GM18870 (cell line): ENCODE results near the gene HERC4.
"Not testable (repeated sequence)": the region's sequence is repeated elsewhere in the genome, so short reads cannot be mapped to it uniquely, and the experiment has no call there.

Experiments used
- ATAC-seq: cut with Tn5 transposase; IDR thresholded peaks from one replicate; pipeline ENCODE4 v1.9.1; 2021; ENCODE audit warnings: moderate library complexity; ENCODE audit not compliant: unreplicated experiment

Gene HERC4

DNA sequence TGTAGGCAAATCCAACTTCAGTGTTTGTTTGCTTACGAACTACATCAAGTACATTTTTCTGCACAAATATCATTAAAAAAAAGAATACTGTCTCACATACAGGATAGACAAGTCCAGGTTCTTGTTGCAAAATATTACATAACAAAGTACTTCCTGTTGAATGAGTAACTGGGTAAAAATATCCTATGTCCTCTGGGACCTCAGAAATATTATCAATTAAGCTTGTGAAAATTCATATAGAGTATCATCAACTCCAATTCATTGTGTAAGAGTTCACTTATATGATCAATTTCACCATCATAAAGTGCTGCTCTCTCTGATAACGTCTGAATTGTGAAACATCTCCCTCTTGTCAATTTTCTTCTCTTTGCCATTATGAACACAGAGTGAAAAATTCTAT, 22.6 kb downstream of the HERC4 start:
- ATAC-seq = no peak

DNA sequence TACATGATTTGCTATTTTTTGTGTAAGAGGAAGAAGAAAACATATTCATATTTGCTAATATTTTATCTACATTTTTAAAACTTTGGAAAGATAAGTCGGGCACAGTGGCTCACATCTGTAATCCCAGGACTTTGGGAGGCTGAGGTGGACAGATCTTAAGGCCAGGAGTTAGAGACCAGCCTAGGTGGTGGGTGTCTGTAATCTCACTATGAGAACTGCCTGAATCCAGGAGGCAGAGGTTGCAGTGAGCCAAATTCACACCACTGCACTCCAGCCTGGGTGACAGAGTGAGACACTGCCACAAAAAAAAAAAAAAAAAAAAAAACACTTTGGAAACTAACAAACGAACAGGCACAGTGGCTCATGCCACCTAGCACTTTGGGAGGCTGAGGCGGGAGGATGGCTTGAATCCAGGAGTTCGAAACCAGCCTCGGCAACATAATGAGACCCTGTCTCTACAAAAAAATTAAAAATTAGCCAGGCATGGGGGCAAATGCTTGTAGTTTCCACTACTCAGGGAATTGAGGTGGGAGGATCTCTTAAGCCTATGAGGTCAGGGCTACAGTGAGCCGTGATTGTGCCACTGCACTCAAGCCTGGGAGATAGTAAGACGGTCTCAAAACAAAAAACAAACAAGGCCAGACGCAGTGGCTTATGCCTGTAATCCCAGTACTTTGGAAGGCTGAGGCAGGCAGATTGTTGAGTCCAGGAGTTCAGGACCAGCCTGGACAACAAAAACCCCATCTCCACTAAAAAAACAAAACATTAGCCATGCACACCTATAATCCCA, 25.6 kb downstream of the HERC4 start:
- ATAC-seq = no peak

DNA sequence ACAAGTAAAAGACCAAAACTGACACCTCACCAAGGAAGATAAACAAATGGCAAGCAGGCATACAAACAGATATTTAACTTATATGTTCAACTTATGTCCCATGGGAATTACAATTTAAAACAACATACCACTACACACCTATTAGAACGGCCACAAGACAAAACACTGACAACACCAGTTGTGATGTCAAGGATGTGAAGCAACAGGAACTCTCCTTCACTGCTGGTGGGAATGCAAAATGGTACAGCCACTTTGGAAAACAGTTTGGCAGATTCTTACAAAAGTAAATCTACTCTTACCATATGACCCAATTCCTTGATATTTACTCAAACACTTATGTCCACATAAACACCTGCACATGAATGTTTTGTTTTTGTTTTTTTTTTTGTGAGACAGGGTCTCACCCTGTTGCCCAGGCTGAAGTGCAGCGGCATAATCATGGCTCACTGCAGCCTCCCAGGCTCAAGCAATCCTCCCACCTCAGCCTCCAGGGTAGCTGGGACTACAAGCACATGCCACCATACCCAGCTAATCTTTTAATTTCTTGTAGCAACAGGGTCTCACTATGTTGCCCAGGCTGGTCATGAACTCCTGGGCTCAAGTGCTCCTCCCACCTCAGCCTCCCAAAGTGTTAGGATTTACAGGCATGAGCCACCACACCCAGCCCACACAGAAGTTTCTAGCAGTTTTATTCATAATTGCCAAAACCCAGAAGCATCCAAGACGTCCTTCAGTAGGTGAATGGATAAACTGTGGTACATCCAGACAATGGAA, 27.3 kb downstream of the HERC4 start:
- no peak for ATAC-seq

DNA sequence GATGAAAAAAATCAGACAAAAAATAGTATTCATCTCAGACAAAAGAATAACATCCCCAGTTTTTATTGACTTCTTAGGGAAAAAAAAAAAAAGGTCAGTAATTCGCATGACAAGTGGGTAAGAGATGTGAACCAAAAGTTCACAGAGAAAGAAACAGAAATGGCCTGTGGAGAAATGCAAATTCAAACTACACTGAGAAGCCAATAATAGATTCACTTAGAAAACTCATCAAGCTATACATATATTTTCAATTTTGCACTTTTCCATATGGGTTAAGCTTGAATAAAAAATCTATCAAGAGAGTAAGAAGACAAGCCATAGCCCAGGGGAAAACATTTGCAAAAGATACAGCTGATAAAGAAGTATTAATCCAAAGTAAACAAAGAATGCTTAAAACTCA, 28.0 kb downstream of the HERC4 start:
- no peak for ATAC-seq

DNA sequence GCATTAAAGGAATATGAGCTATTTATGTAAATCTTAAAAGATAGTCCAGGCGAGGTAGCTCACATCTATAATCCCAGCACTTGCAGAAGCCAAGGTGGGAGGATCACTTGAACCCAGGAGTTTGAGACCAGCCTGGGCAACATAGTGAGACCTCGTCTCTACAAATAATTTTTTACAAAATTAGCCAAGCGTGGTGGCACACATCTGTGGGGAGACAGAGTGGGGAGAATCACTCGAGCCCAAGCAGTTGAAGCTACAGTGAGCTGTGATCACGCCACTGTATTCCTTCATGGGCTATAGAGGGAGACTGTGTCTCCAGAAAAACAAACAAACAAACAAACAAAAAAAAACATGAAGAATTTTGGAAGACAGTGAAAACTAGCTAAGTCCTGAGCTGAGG, 28.4 kb downstream of the HERC4 start:
- ATAC-seq = no peak

DNA sequence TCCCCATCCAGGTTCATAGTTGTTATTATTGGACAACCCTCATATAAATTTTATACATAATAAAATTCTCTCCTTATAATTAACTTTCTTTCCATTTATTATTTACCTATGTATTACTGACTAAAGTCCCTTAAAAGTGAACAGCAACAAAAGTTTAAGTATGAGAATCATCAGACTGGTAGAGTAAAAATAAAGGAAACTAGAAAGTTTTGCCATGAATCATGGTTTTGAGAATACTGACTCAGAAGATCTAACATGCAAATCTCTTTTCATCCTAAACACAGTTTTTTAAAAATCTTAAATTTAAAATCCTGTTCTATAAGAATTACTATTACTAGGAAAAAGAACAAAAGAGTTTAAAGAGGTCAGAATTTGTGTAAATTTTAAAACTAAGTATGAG, 32.1 kb downstream of the HERC4 start:
- no peak for ATAC-seq

DNA sequence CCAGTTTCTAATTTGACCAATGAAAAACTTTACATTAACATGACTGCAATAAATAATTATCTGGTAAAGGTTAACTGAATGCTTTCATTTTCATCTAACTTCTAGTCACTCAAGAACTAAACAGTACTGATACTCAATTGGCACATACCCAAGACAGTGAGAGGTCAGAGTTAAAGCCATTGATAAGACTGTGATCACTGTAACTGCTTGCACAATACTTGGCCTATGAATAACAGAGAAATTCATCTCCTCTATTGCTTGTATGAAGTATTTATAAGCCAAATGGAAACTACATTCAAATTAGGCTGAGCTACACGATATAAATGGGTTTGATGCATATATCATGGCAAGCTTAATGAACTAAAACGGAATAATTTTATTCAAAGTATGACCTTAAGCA, 43.0 kb downstream of the HERC4 start:
- no peak for ATAC-seq

DNA sequence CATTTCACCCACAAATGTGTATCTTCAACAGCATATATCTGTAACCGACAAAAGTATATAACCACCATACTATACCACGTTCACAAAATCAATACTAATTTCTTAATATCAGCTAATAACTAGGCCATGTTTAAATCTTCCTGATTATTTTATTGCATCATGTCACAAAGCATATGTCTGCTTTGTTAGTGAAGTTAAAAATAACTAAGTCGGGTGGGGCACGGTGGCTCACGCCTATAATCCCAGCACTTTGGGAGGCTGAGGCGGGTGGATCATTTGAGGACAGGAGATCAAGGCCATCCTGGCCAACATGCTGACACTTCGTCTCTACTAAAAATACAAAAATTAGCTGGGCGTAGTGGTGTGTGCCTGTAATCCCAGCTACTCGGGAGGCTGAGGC, 47.7 kb downstream of the HERC4 start:
- no peak for ATAC-seq

DNA sequence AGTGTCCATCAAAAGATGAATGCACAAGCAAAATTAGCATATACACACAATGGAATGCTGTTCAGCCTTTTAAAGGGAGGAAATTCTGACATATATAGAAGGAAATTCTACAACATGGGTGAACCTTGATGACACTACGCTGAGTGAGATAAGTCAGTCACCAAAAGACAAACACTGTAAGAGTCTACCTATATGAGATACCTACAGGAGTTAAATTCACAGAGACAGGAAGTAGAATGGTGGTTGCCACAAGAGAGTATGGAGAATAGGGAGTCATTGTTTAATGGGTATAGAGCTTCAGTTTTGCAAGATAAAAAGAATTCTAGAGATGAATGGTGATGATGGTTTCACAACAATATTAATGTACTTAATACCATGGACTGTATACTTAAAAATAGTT, 51.8 kb downstream of the HERC4 start:
- no peak for ATAC-seq

DNA sequence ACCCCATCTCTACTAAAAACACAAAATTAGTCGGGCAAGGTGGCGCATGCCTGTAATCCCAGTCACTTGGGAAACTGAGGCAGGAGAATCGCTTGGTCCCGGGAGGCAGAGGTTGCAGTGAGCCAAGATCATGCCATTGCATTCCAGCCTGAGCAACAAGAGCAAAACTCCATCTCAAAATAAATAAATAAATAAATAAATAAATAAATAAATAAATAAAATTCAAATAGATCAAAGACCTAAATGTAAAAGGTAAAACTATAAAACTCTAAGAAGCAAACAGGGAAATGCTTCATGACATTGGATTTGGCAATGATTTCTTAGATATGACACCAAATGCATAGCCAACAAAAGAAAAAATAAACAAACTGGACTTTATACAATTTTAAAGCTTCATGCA, 52.8 kb downstream of the HERC4 start:
- ATAC-seq = not testable (repeated sequence)

DNA sequence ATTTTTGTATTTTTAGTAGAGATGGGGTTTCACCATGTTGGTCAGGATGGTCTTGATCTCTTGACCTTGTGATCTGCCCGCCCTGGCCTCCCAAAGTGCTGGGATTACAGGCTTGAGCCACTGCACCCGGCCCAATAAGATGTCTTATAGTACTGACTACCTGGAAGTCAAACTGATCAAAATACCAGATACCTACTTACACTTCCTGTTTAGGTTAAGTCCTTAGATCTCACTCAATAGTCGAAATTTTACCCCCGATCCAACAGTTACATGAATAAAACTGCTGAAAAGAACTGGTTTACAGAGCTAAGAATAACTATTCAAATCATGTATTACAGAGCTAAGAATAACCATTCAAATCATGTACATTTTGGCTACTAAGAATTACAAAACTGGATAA, 58.6 kb downstream of the HERC4 start:
- not testable (repeated sequence) for ATAC-seq

DNA sequence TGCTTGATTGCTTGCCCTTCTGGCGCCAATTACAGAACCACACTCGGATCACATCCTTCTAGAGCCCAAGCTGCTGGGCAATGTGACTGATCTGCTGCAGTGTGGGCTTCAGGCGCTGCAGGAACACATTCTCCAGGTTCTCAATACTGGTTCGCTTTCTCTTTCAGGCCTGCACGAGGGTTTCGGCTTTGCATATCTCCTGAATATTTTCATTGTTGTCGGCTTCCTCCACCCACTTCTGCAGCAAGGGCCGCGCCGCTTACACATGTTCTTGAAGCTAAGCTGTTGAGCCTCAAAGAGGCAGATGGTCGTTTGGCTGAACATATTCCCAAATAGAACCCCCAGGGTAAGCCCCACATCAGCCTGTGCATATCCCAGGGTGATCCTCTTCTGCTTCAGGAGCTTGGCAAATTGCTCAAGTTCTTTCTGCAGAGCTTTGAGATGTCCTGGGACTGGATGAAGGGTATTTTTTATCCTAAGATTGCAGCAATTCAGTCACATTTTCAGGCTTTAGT, 64.6 kb downstream of the HERC4 start:
- ATAC-seq = no peak

DNA sequence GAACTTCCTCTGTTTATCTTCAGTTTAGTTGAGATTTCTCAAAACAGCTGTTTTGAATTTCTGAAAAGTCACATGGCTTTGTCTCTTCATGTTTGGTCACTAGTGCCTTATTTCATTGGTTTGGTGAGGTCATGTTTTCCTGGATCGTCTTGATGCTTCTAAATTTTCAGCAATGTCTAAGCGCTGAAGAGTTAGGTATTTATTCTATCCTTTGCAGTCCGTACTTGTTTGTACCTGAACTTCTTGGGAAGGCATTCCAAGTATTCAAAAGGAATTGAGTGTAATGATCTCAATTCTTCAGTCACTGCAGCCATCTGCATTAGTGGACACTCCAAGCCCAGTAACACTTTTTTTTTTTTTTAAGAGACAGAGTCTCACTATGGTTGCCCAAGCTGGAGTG, 67.7 kb downstream of the HERC4 start:
- ATAC-seq = no peak

DNA sequence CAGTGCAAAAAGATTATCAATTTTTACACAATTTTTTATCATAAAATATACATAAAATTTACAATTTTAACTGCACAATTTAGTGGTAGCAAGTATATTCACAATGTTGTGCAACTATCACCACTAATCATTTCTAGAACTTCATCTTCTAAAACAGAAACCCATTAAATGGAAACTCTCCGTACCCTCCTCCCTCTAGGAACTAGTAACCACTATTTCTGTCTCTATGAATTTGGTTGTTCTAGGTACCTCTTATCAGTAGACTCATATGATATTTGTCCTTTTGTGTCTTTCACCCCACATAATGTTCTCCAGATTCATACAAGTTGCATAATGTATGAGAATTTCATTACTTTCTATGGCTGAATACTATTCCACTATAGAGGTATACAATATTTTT, 73.5 kb downstream of the HERC4 start:
- ATAC-seq = no peak

DNA sequence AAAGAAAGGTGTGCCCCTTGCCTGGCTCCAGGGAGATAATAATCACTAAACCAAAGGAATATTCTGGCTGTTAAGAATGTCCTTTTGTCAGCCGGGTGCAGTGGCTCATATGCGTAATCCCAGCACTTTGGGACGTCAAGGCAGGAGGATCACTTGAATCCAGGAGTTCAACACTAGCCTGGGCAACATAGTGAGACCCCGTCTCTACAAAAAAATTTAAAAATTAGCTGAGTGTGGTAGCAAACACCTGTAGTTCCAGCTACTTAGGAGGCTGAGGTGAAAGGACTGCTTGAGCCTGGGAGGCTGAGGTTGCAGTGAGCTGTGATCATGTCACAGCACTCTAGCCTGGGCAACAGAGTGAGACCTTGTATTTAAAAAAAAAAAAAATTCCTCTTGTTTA, 74.1 kb downstream of the HERC4 start:
- ATAC-seq = no peak

DNA sequence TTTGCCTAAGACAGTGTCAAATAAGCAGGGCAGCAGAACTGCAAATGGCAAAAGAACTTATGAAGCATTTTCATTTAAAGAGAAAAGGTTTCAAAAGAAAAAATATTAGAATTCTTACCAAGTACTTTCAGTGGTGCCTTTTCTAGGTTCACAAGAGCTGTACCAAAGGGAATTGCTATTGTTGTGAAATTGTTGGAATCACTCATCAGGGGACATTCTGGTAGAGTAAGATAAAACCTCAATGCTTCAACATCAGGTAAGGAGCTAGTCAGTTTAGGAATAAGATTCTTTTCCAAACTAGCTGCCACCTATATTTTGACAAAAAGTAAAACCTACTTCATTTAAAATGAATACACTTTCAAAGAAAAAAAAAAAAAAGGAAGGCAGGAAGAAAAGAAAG, 85.0 kb downstream of the HERC4 start:
- ATAC-seq = no peak

DNA sequence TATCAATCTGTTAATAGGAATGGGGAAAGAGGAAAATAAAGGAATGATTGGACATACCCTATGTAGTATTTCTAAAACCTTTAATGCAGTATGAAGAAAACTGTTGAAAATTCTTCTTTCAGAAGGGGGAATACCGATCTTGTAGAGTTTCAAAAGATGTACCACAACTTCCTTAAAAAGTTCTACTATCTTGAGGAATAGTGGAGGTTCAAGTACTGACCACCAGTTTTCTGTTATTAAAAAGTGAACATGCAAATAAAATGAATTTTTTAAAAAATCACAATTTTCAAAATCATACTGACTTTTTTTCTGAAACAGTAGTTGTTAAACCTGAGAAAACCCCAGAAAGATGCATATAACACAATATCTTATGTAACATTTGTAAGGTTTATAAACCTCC, 86.5 kb downstream of the HERC4 start:
- ATAC-seq = no peak

DNA sequence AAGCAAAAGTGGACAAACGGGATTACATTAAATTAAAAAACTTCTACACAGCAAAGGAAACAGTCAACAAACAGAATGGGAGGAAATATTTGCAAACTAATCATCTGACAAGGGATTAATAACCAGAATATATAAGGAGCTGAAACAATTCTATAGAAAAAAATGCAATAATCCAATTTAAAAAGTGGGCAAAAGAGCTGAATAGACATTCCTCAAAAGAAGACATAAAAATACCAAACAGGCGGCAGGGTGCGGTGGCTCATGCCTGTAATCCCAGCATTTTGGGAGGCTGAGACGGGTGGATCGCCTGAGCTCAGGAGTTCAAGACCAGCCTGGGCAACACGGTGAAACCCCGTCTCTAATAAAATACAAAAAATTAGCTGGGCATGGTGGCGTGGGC, 92.5 kb downstream of the HERC4 start:
- ATAC-seq = not testable (repeated sequence)

DNA sequence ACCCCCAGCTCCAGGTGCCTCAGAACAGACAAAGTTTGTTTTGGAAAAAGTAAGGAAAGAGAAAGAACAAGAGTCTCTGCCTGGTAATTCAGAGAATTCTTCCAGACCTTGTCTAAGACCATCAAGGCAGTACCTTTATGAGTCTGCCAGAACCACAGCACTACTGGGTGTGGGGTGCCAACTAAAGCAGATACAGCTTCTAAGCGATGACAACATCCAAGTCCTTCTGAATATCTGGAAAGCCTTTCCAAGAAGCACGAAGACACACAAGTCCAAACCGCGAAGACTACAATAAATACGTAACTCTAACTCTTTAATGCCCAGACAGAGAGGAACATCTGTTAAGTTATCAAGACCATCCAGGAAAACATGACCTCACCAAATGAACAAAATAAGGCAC, 96.3 kb downstream of the HERC4 start:
- ATAC-seq = no peak

DNA sequence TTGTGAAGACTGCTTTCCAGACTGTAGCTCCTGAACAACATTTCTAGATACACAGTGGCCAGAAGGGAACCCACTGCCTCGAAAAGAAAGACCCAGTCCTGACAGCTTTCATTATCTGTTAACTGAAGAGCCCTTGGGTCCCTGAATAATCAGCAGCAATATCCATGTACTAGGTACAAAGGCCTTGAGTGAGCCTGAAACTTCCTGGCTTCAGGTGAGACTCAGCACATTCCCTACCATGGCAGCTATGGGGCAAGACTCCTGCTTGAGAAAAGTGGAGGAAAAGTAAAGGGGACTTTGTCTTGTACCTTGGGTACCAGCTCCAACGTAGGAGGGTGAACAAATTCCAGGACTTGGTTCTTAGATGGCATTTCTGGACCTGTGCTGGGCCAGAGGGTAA, 97.8 kb downstream of the HERC4 start:
- ATAC-seq = no peak

DNA sequence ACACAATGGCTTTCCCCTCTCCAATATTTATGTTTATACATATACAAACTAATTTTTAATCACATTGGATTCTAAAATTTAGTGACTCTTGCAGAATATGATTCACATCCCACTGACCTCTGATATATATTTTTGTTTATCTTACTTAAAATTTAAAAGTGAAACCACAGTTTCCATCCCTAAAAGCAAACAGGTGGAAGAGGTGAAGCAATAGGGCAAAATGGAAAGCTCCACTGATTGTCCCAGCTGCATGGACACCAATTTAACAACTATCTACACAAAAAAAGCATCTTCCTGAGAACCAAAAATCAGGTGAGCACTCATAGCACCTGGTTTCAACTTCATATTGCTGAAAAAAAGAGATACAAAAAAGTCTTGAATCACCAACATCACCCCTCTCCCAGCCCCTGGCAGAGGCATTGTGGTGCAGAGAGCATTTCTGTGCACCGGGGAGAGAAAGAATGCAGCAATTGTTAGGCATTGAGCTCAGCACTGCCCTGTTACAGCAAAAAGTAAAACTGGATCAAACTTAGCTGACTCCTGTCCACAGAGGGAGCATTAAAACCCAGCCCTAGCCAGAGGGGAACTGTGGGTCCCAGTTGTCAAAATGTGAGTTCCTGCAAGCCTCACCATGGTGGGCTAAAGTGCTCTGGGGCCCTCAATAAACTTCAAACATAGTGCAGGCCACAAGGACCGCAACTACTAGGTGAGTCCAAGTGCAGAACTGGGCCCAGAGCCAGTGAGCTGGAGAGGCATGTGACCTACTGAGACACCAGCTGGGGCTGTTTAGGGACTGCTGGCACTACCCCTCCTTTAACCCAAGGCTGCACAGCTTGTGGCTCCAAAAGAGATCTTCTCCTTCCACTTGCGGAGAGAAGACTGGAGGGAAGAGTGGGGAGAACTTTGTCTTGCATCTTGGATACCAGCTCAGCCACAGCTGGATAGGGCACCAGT, 98.5 kb downstream of the HERC4 start:
- ATAC-seq = no peak
